OCI-LY7 (cell line): ENCODE data around the gene TIMP4. TPM values are rescaled to one million over a fixed set of nuclear protein-coding genes. Genes with fewer than 3 reads are reported as not detected.

Source experiments
- BruUV-seq: library from RNA; stranded (reverse); fragments of 400-500 nt; replicated peaks from 2 replicates; lab custom pipeline; 2021; lab: Mats Ljungman, UMichigan
- CTCF ChIA-PET: fragments of 300-600 bp; sonication (Branson Sonifier 250); formaldehyde crosslinking; loops from one replicate; lab custom pipeline; 2022; ENCODE audit warnings: antibody characterized with exemption; ENCODE audit not compliant: unreplicated experiment; lab: Charles Lee
- POLR2A ChIA-PET: fragments of 300-600 bp; sonication (Branson Sonifier 250); formaldehyde crosslinking; loops from one replicate; lab custom pipeline; 2022; ENCODE audit warnings: antibody characterized with exemption; lab: Charles Lee
- DNase-seq: peaks from one replicate; pipeline ENCODE4 v3.0.0-alpha.2; 2015; ENCODE audit warnings: low spot score
- H2AFZ ChIP-seq: fragments of 200-600 bp; sonication (generic), shearing (Covaris generic); 2 replicates; pipeline ENCODE4 v1.6.1; 2014; ENCODE audit warnings: mild to moderate bottlenecking, antibody characterized with exemption, low read length, moderate library complexity
- H3K27ac ChIP-seq: fragments of 200-600 bp; sonication (generic); 2 replicates; pipeline ENCODE4 v1.5.1; 2014; ENCODE audit warnings: mixed run types, low read depth, mild to moderate bottlenecking, moderate library complexity, low read length, inconsistent platforms; ENCODE audit not compliant: poor library complexity, severe bottlenecking
- H3K36me3 ChIP-seq: fragments of 200-600 bp; sonication (generic); 2 replicates; pipeline ENCODE4 v1.6.1; 2014; ENCODE audit warnings: mild to moderate bottlenecking, antibody characterized with exemption, low read length, moderate library complexity, mixed read lengths; ENCODE audit not compliant: insufficient read depth
- H3K4me1 ChIP-seq: fragments of 200-600 bp; sonication (generic); 2 replicates; pipeline ENCODE4 v1.5.1; 2014; ENCODE audit warnings: mild to moderate bottlenecking, low read length; ENCODE audit not compliant: insufficient read depth, poor library complexity, severe bottlenecking
- H3K4me2 ChIP-seq: fragments of 200-600 bp; sonication (generic); 2 replicates; pipeline ENCODE4 v1.6.1; 2014; ENCODE audit warnings: mild to moderate bottlenecking, low read length
- H3K4me3 ChIP-seq: fragments of 200-600 bp; sonication (generic); 2 replicates; pipeline ENCODE4 v1.5.1; 2014; ENCODE audit warnings: mild to moderate bottlenecking, low read depth, low read length; ENCODE audit not compliant: poor library complexity, severe bottlenecking
- H3K79me2 ChIP-seq: fragments of 200-600 bp; sonication (generic); 2 replicates; pipeline ENCODE4 v1.6.1; 2016; ENCODE audit warnings: low read depth, mild to moderate bottlenecking, low read length, moderate library complexity, mixed read lengths; ENCODE audit not compliant: insufficient read depth
- H3K9me2 ChIP-seq: fragments of 200-600 bp; sonication (generic); 2 replicates; pipeline ENCODE4 v1.6.1; 2016; ENCODE audit warnings: mild to moderate bottlenecking, low read length, mixed read lengths; ENCODE audit not compliant: insufficient read depth
- H3K9me3 ChIP-seq: fragments of 200-600 bp; sonication (generic); 2 replicates; pipeline ENCODE4 v1.6.1; 2014; ENCODE audit warnings: mild to moderate bottlenecking, mixed run types, low read length, mixed read lengths
- H4K20me1 ChIP-seq: fragments of 200-600 bp; sonication (generic); 2 replicates; pipeline ENCODE4 v1.6.1; 2014; ENCODE audit warnings: mild to moderate bottlenecking, antibody characterized with exemption, low read length, moderate library complexity, mixed read lengths; ENCODE audit not compliant: insufficient read depth
- CTCF ChIP-seq: fragments of 200-600 bp; sonication (generic); conservative IDR thresholded peaks from 2 replicates; pipeline ENCODE4 v1.5.1; 2014; ENCODE audit warnings: mild to moderate bottlenecking, antibody characterized with exemption, low read length, moderate library complexity, mixed read lengths
- EZH2phosphoT487 ChIP-seq: fragments of 200-600 bp; sonication (generic); IDR thresholded peaks from 2 replicates; pipeline ENCODE4 v1.6.1; 2018; ENCODE audit warnings: low read depth, borderline replicate concordance, mild to moderate bottlenecking, mixed run types, antibody characterized with exemption, low read length, moderate library complexity, mixed read lengths
- intact Hi-C: fragments of 100-400 bp; cut with micrococcal nuclease; formaldehyde crosslinking; loops from one replicate; pipeline ENCODE4 v1.10.0; 2022; ENCODE audit not compliant: unreplicated experiment
- total RNA-seq, 2 experiments: library from RNA; depleted of rRNA in 1 of 2; stranded (reverse); fragments of >200 nt in 1 of 2; shearing (Covaris generic) in 1 of 2; gene quantifications; 2 replicates each; pipeline ENCODE4 v1.2.3, GENCODE V29; 2014 to 2022

The TIMP4 gene
- total RNA-seq, 2 experiments from 2014 or later: not detected

GRCh38 chr3:12186046-12186445, 27.3 kb upstream of the TIMP4 start:
- no TSS peak for BruUV-seq
- CTCF ChIA-PET: no interaction called here
- no peaks in the 10 kb centered on the region for H3K79me2 ChIP-seq
- no peaks in the 10 kb centered on the region for H4K20me1 ChIP-seq
- H3K4me1 ChIP-seq: peaks cover 3% of the 10 kb centered on the region
- POLR2A ChIA-PET: interaction anchor here (0.6 to 1.3 kb wide), 3 partner anchors 8 to 199 kb away, joined by 3 read pairs; no protein-coding TSS in a partner anchor
- intact Hi-C loops: no loop called here
- DNase-seq: no peak
- H3K4me3 ChIP-seq: no peak overlapping the region
- no peak overlapping the region for H3K27ac ChIP-seq
- no peak overlapping the region for H2AFZ ChIP-seq
- H3K9me2 ChIP-seq: no peaks in the 10 kb centered on the region
- H3K36me3 ChIP-seq: no peaks in the 10 kb centered on the region
- no peak overlapping the region for H3K4me2 ChIP-seq
- TF ChIP-seq CTCF: no peak
- no peak for TF ChIP-seq EZH2phosphoT487
- H3K9me3 ChIP-seq: no peaks in the 10 kb centered on the region

DNA sequence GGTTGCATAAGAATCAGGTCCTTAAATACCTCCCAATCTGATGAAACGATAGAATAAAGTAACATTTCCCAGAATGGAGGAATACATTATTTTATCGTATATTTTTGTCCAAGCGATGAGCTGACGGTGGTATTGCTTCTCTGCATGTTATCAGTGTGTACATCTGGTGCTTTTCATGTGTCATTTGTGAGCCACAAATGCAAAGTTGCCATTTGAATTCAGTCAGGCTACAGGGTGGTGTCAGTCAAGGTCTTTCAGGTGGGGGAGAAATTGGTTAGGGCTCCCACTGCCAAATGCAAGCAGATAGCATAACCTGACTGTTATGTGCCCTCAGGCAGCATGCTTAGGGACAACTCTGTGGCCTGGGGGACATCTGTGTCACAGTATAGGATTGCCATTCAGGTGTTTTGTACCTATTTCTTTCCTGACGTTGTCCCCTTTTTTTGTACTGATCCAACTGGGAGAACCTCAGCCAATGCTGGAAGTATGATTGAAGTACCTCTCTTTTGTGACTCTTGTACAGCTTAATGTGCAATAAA, 26.5 kb upstream of the TIMP4 start:
- POLR2A ChIA-PET: interaction anchor here (1.3 kb wide), 1 partner anchor 9 kb away, joined by 3 read pairs; no protein-coding TSS in a partner anchor
- H3K4me2 ChIP-seq: no peak overlapping the region
- intact Hi-C loops: no loop called here
- H3K4me1 ChIP-seq: peaks cover 3% of the 10 kb centered on the region
- no peak for TF ChIP-seq EZH2phosphoT487
- TF ChIP-seq CTCF: no peak
- H3K27ac ChIP-seq: no peak overlapping the region
- no peak overlapping the region for H2AFZ ChIP-seq
- no peak for DNase-seq
- H4K20me1 ChIP-seq: no peaks in the 10 kb centered on the region
- CTCF ChIA-PET: no interaction called here
- no peaks in the 10 kb centered on the region for H3K9me3 ChIP-seq
- H3K79me2 ChIP-seq: no peaks in the 10 kb centered on the region
- no peaks in the 10 kb centered on the region for H3K9me2 ChIP-seq
- BruUV-seq: no TSS peak
- H3K4me3 ChIP-seq: no peak overlapping the region
- no peaks in the 10 kb centered on the region for H3K36me3 ChIP-seq

- H3K27ac ChIP-seq: no peak overlapping the region
- H3K4me1 ChIP-seq: peaks cover 3% of the 10 kb centered on the region
- intact Hi-C loops: no loop called here
- H3K4me2 ChIP-seq: no peak overlapping the region
- ChIA-PET CTCF (no interaction called here), POLR2A (interaction anchor here (1.3 kb wide), 1 partner anchor 10 kb away, joined by 3 read pairs; no protein-coding TSS in a partner anchor)
- DNase-seq: no peak
- no peaks in the 10 kb centered on the region for H3K36me3 ChIP-seq
- H3K9me3 ChIP-seq: no peaks in the 10 kb centered on the region
- no peaks in the 10 kb centered on the region for H4K20me1 ChIP-seq
- no peaks in the 10 kb centered on the region for H3K9me2 ChIP-seq
- no peak for TF ChIP-seq CTCF
- no peak for TF ChIP-seq EZH2phosphoT487
- no peaks in the 10 kb centered on the region for H3K79me2 ChIP-seq
- H2AFZ ChIP-seq: no peak overlapping the region
- BruUV-seq: no TSS peak
- H3K4me3 ChIP-seq: no peak overlapping the region
These were observed 25.8 kb upstream of the TIMP4 start for GRCh38 chr3:12184541-12184940.
